Ecto neural progenitor cell (in vitro differentiated cells): ENCODE results near the gene OXNAD1.
A peak's percentile ranks its signal among the peaks of the same experiment; 100 is the strongest.

Experiments used
- DNase-seq: peaks from one replicate; pipeline ENCODE4 v3.0.0-alpha.2; 2018; ENCODE audit warnings: low spot score

OXNAD1 gene

GRCh38 chr3:16264708-16265454 is at the start of gene OXNAD1, which contains the start of gene DPH3:
Gene OXNAD1, plus strand, starts transcription at chr3:16265212. Its CDS starts 5,741 bp downstream, at chr3:16270953.
Gene DPH3, minus strand, starts transcription at chr3:16264943. Its CDS starts 67 bp downstream, at chr3:16264876.
- DNase-seq, result peak; percentile 99

- no peak for DNase-seq
These were observed 48.6 kb upstream of the OXNAD1 start for GRCh38 chr3:16216373-16216935.

GRCh38 chr3:16219777-16220176 is 45.2 kb upstream of the OXNAD1 start:
- no peak for DNase-seq

- DNase-seq, result no peak
These were observed 43.0 kb upstream of the OXNAD1 start for GRCh38 chr3:16221990-16222389.

- DNase-seq, result no peak
These were observed 42.5 kb upstream of the OXNAD1 start for GRCh38 chr3:16222547-16222946.

- DNase-seq, result no peak
These were observed 40.7 kb upstream of the OXNAD1 start for GRCh38 chr3:16224325-16224724.

GRCh38 chr3:16227566-16227965 is 37.4 kb upstream of the OXNAD1 start:
- no peak for DNase-seq

- DNase-seq, result no peak
These were observed 35.3 kb upstream of the OXNAD1 start for GRCh38 chr3:16229681-16230080.

- DNase-seq, result no peak
These were observed 33.0 kb upstream of the OXNAD1 start for GRCh38 chr3:16231983-16232382.

- no peak for DNase-seq
These were observed 31.2 kb upstream of the OXNAD1 start for GRCh38 chr3:16233806-16234205.

- no peak for DNase-seq
These were observed 30.7 kb upstream of the OXNAD1 start for GRCh38 chr3:16234281-16234680.

- no peak for DNase-seq
These were observed 28.9 kb upstream of the OXNAD1 start for GRCh38 chr3:16236030-16236639.

- DNase-seq, result no peak
These were observed 28.1 kb upstream of the OXNAD1 start for GRCh38 chr3:16236856-16237393.

- DNase-seq, result no peak
These were observed 25.8 kb upstream of the OXNAD1 start for GRCh38 chr3:16239086-16239770.

- no peak for DNase-seq
These were observed 25.2 kb upstream of the OXNAD1 start for GRCh38 chr3:16239780-16240179.

GRCh38 chr3:16240229-16241023 is 24.6 kb upstream of the OXNAD1 start:
- DNase-seq, result no peak

- DNase-seq, result no peak
These were observed 23.8 kb upstream of the OXNAD1 start for GRCh38 chr3:16241225-16241624.

GRCh38 chr3:16242177-16242576 is 22.8 kb upstream of the OXNAD1 start:
- no peak for DNase-seq

- DNase-seq, result no peak
These were observed 21.1 kb upstream of the OXNAD1 start for GRCh38 chr3:16243706-16244490.

GRCh38 chr3:16245609-16246008 is 19.4 kb upstream of the OXNAD1 start:
- no peak for DNase-seq
